ENCODE measurements around the gene MTTP.

MTTP gene

DNA sequence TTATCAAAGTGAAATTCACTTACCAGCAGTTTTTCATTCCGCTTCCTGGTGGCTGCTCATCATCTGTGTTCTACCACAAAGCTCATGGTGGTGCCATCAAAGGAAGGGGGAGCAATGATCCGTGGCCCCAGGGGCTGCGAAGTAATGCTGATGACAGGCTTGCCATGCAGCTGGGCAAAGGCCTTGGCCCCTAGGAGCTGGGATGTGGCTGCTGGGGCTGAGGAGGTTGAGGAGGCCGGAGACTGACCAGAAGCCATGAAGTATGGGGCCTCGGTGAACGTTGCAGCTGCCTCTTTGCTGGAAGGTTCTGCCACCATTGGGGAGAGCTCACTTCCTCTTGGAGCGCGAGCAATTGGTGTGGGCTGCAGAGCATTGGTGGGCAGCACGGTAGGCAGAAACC, 74.6 kb downstream of the MTTP start:
- TF ChIP-seq EZH2phosphoT487 (IDR thresholded peaks at IDR 0.05; ENCODE audit: borderline replicate concordance), result no peak
- TF ChIP-seq, protein P1, sequence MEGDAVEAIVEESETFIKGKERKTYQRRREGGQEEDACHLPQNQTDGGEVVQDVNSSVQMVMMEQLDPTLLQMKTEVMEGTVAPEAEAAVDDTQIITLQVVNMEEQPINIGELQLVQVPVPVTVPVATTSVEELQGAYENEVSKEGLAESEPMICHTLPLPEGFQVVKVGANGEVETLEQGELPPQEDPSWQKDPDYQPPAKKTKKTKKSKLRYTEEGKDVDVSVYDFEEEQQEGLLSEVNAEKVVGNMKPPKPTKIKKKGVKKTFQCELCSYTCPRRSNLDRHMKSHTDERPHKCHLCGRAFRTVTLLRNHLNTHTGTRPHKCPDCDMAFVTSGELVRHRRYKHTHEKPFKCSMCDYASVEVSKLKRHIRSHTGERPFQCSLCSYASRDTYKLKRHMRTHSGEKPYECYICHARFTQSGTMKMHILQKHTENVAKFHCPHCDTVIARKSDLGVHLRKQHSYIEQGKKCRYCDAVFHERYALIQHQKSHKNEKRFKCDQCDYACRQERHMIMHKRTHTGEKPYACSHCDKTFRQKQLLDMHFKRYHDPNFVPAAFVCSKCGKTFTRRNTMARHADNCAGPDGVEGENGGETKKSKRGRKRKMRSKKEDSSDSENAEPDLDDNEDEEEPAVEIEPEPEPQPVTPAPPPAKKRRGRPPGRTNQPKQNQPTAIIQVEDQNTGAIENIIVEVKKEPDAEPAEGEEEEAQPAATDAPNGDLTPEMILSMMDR (conservative IDR thresholded peaks at IDR 0.05; ENCODE audit: low read length), result no peak
- no peaks in the 10 kb centered on the region for H4K20me1 ChIP-seq (ENCODE audit: insufficient read depth, low read length, poor library complexity, severe bottlenecking)
- H3F3A ChIP-seq (ENCODE audit: low read depth), result no peaks in the 10 kb centered on the region
- no peaks in the 10 kb centered on the region for H3K9me2 ChIP-seq (replicated peaks; ENCODE audit: low read depth, low read length)
- H3K4me3 ChIP-seq (ENCODE audit: low read length, poor library complexity, severe bottlenecking), result no peak overlapping the region
- no peak overlapping the region for H3K4me2 ChIP-seq (ENCODE audit: low read depth, low read length, poor library complexity, severe bottlenecking)
- H3K4me1 ChIP-seq (ENCODE audit: insufficient read depth, low read length, poor library complexity, severe bottlenecking), result no peaks in the 10 kb centered on the region
- no peak overlapping the region for H2AFZ ChIP-seq (ENCODE audit: low read length)
- H3K9me3 ChIP-seq (ENCODE audit: insufficient read depth, low read depth, low read length), result no peaks in the 10 kb centered on the region
- H3K27me3 ChIP-seq (ENCODE audit: insufficient read depth, low read length, poor library complexity, severe bottlenecking), result no peaks in the 10 kb centered on the region
- no peaks in the 10 kb centered on the region for H3K79me2 ChIP-seq (ENCODE audit: insufficient read depth, low read length)
- no peaks in the 10 kb centered on the region for H3K36me3 ChIP-seq (ENCODE audit: insufficient read depth, low read length)
- H3K9ac ChIP-seq (ENCODE audit: low read depth, low read length, poor library complexity, severe bottlenecking), result no peak overlapping the region

DNA sequence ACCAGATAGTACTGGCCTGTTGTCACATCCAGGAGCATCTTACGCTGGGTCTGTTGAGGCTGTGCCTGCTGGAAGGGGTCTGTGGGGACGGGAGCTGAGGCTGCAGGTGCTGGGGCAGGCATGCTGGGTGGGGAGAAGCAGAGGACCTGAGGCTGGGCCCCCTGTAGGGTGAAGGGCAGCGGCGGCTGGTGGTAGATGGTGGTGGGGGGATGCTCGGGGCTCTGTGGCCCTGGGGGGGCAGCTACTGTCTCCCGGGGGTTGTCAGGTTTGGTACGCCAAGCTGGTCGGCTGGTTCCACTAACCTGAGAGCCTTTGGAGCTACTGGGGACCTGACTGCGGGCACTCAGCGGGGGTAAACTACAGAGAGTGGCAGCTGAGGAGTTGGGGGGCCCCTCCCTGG, 75.2 kb downstream of the MTTP start:
- H3K36me3 ChIP-seq (ENCODE audit: insufficient read depth, low read length), result no peaks in the 10 kb centered on the region
- H3K9me2 ChIP-seq (replicated peaks; ENCODE audit: low read depth, low read length), result no peaks in the 10 kb centered on the region
- H3K4me1 ChIP-seq (ENCODE audit: insufficient read depth, low read length, poor library complexity, severe bottlenecking), result no peaks in the 10 kb centered on the region
- H3K9ac ChIP-seq (ENCODE audit: low read depth, low read length, poor library complexity, severe bottlenecking), result no peak overlapping the region
- H3K9me3 ChIP-seq (ENCODE audit: insufficient read depth, low read depth, low read length), result no peaks in the 10 kb centered on the region
- no peaks in the 10 kb centered on the region for H3K27me3 ChIP-seq (ENCODE audit: insufficient read depth, low read length, poor library complexity, severe bottlenecking)
- H3K4me3 ChIP-seq (ENCODE audit: low read length, poor library complexity, severe bottlenecking), result no peak overlapping the region
- no peaks in the 10 kb centered on the region for H3K79me2 ChIP-seq (ENCODE audit: insufficient read depth, low read length)
- TF ChIP-seq EZH2phosphoT487 (IDR thresholded peaks at IDR 0.05; ENCODE audit: borderline replicate concordance), result no peak
- TF ChIP-seq, protein P1 (conservative IDR thresholded peaks at IDR 0.05; ENCODE audit: low read length), result no peak
- H3K4me2 ChIP-seq (ENCODE audit: low read depth, low read length, poor library complexity, severe bottlenecking), result no peak overlapping the region
- H4K20me1 ChIP-seq (ENCODE audit: insufficient read depth, low read length, poor library complexity, severe bottlenecking), result no peaks in the 10 kb centered on the region
- H3F3A ChIP-seq (ENCODE audit: low read depth), result no peaks in the 10 kb centered on the region
- no peak overlapping the region for H2AFZ ChIP-seq (ENCODE audit: low read length)

DNA sequence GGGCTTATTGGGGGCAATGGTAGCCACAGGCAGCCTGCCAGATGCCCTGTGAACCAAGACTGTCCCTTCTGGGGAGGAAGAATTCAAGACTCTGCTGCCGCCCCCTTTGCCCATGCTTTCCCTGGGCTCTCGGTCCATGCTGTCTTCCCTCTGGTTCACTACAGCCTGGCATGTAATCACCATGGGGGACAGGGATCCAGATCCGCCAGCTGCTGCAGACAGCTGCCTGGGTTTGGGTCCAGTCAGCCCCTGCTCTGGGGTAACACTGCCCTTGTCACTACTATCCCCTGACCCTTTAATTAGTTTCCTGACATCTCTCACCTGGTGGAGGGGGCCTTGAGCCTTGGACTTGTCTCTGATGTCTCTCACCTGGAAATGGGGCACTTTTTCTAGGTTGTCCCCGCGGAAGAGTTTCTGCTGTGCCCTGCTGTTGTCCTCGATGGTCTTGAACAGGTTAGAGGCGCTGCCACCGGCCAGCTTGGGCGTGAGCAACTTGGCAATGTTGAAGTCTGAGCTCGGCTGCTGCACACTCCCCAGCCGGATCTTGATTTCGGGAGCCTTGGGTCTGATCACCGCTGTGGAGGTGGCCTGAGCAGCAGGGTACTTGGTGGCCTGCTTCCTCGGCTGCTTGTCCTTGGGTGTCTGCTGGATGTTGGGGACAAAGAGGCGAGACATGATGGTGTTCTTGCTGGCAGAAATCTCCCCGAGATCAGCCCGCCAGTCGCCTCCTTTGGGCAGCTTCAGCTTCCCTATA, 76.6 kb downstream of the MTTP start:
- Histone ChIP-seq H3K9me3 (ENCODE audit: insufficient read depth, low read depth, low read length) (no peaks in the 10 kb centered on the region), H2AFZ (ENCODE audit: low read length) (no peak overlapping the region), H3K4me3 (ENCODE audit: low read length, poor library complexity, severe bottlenecking) (no peak overlapping the region), H3K79me2 (ENCODE audit: insufficient read depth, low read length) (no peaks in the 10 kb centered on the region), H3F3A (ENCODE audit: low read depth) (no peaks in the 10 kb centered on the region), H3K4me1 (ENCODE audit: insufficient read depth, low read length, poor library complexity, severe bottlenecking) (no peaks in the 10 kb centered on the region), H3K36me3 (ENCODE audit: insufficient read depth, low read length) (no peaks in the 10 kb centered on the region), H3K9ac (ENCODE audit: low read depth, low read length, poor library complexity, severe bottlenecking) (no peak overlapping the region), H4K20me1 (ENCODE audit: insufficient read depth, low read length, poor library complexity, severe bottlenecking) (no peaks in the 10 kb centered on the region), H3K9me2 (replicated peaks; ENCODE audit: low read depth, low read length) (no peaks in the 10 kb centered on the region), H3K27me3 (ENCODE audit: insufficient read depth, low read length, poor library complexity, severe bottlenecking) (no peaks in the 10 kb centered on the region), H3K4me2 (ENCODE audit: low read depth, low read length, poor library complexity, severe bottlenecking) (no peak overlapping the region)
- no peak for TF ChIP-seq EZH2phosphoT487 (IDR thresholded peaks at IDR 0.05; ENCODE audit: borderline replicate concordance)
- TF ChIP-seq, protein P1 (conservative IDR thresholded peaks at IDR 0.05; ENCODE audit: low read length), result no peak
